GM12875 (cell line): ENCODE results near the gene ADAD2.

ENCODE experiments used
- H3K4me3 ChIP-seq: one replicate; pipeline ENCODE4 v1.5.1; 2011; ENCODE audit warnings: low read depth, low read length, control low read depth
- TF ChIP-seq, protein P1 (sequence below): IDR thresholded peaks from 2 replicates; pipeline ENCODE4 v1.5.1; 2011; ENCODE audit warnings: low read depth, mild to moderate bottlenecking, control low read depth, inconsistent platforms, low read length, moderate library complexity, borderline replicate concordance; ENCODE audit not compliant: insufficient read depth

The ADAD2 gene

DNA sequence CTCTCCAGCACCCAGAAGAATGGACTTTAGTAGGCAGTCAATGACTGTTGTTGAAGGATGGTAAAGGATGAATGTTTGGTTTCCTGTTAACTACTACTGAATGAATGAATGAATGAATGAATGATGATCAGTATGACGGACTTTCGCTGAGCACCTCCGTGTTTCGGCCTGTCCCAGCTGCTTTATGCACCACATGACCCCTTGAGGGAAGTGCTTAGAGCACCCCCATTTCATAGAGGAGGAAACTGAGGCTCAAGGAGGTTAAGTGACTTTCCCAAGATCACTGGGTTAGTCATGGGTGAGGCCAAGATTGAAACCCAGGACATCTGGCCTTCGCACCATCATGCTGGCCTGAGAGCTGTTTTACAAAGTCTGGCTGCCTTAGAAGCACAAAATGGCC, 42.0 kb downstream of the ADAD2 start:
- no peak overlapping the region for H3K4me3 ChIP-seq
- TF ChIP-seq, protein P1, sequence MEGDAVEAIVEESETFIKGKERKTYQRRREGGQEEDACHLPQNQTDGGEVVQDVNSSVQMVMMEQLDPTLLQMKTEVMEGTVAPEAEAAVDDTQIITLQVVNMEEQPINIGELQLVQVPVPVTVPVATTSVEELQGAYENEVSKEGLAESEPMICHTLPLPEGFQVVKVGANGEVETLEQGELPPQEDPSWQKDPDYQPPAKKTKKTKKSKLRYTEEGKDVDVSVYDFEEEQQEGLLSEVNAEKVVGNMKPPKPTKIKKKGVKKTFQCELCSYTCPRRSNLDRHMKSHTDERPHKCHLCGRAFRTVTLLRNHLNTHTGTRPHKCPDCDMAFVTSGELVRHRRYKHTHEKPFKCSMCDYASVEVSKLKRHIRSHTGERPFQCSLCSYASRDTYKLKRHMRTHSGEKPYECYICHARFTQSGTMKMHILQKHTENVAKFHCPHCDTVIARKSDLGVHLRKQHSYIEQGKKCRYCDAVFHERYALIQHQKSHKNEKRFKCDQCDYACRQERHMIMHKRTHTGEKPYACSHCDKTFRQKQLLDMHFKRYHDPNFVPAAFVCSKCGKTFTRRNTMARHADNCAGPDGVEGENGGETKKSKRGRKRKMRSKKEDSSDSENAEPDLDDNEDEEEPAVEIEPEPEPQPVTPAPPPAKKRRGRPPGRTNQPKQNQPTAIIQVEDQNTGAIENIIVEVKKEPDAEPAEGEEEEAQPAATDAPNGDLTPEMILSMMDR, result no peak

GRCh38 chr16:84233748-84234147, 42.8 kb downstream of the ADAD2 start:
- H3K4me3 ChIP-seq, result no peak overlapping the region
- TF ChIP-seq, protein P1, result no peak

DNA sequence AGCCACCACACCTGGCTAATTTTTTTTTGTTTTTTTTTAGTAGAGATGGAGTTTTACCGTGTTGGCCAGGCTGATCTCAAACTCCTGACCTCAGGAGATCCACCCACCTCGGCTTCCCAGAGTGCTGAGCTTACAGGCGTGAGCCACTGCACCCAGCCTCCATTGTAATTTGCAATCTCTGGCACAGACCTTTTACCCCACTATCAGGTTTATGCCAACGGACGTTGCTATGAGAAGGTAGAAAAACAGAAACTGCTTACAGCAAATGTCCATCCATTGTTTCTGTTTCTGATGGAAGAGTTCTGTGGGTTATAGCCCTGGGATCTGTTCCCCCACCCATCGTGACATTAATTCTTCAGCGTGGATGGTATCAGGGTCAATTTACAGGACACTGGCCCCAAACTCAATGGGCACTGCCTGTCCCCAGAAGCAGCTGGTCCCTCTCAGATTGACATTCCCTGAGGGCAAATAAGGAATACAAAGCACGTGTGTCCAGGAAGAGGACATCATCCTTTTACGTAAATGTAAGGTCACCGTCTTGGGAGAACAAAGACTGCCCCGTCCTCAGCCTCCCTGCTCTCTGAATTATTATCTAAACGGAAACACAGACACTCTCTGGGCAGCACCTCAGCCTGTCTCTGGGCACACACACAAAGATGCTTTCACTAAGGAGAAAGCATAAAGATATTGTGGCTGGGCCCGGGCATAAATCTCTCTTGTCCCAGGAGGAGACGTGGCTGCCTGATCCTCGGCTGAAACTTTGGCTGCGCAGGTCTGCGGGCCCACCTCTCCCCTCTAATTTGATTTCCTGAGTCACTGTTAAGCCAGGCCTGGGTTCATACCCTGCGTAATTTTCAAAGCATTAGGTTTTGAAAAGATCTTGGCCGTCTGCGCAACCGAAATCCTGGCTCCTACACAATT, 43.6 kb downstream of the ADAD2 start:
- H3K4me3 ChIP-seq, result no peak overlapping the region
- TF ChIP-seq, protein P1, result no peak

DNA sequence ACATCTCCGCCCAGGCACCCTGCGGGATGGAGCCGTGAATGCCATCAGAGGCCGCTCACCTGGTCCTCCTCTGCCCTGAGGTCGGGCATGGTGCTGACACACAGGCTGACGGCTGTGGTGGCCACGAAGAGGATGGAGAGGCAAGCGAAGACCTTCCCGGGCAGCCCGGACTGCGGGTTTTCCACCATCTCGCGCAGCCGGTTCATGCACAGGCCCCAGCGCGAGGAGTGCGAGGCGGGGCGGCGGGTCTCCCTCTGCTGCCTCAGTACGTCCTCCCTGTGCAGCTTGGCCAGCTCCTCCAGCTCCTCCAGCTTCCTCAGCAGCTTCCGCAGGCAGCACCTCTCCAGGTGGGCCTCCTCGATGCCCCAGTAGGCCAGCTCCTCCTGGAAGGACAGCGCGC, 45.7 kb downstream of the ADAD2 start:
- TF ChIP-seq, protein P1, result no peak
- no peak overlapping the region for H3K4me3 ChIP-seq

GRCh38 chr16:84237994-84238750, 47.2 kb downstream of the ADAD2 start:
- H3K4me3 ChIP-seq, result no peak overlapping the region
- TF ChIP-seq, protein P1, result no peak

- TF ChIP-seq, protein P1, result no peak
- H3K4me3 ChIP-seq, result no peak overlapping the region
Measured at GRCh38 chr16:84239141-84239769, 48.3 kb downstream of the ADAD2 start.
